Hepatocyte (in vitro differentiated cells): ENCODE measurements around the gene UCP3.

Experiments used
- EZH2 ChIP-seq: fragments of 200-600 bp; sonication (generic); IDR thresholded peaks from 2 replicates; pipeline ENCODE4 v1.6.1; 2016; ENCODE audit warnings: antibody characterized with exemption, mild to moderate bottlenecking, borderline replicate concordance
- TF ChIP-seq, protein P1 (sequence below): fragments of 200-600 bp; sonication (generic); IDR thresholded peaks from 2 replicates; pipeline ENCODE4 v1.5.1; 2016; ENCODE audit warnings: antibody characterized with exemption, mild to moderate bottlenecking; ENCODE audit not compliant: poor library complexity

DNA sequence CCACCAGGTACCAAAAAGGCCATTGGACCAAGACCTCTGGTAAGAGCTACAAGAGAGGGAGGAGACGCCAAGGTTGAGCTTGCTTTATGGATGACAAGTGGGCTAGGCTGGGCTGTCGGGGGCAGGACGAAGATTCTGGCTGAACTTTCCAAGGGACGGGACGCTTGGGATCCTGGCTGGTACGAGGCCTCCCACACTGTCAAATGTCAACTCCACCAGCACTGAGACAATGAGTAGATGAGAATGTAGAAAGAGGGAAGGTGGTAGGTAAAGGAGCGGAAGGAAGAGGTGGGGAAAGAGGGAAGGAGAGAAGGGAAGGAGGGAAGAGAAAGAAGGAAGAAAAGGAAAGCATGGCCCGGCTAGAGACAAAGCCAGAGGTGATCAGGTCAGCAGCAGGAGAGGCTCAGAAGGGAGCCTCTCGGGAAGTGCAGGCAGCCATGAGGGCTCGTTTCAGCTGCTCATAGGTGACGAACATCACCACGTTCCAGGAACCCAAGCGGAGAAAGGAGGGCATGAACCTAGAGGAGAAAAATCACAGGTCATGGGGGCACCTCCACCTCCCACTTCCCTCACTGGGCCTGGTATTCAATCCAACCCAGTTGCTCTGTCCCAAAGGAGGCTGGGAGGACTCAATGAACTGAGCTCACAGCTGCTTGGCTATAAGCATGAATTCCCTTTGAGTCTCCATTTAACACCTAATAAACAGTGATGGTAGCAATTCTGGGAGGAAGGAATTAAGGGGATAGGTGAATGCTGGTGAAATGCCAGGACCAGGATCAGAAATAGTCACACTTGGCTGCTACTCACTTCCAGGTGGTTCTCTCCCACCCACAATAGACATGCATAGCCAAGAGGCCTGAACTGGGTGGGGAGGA lies 34.0 kb downstream of the UCP3 start:
- TF ChIP-seq, protein P1, sequence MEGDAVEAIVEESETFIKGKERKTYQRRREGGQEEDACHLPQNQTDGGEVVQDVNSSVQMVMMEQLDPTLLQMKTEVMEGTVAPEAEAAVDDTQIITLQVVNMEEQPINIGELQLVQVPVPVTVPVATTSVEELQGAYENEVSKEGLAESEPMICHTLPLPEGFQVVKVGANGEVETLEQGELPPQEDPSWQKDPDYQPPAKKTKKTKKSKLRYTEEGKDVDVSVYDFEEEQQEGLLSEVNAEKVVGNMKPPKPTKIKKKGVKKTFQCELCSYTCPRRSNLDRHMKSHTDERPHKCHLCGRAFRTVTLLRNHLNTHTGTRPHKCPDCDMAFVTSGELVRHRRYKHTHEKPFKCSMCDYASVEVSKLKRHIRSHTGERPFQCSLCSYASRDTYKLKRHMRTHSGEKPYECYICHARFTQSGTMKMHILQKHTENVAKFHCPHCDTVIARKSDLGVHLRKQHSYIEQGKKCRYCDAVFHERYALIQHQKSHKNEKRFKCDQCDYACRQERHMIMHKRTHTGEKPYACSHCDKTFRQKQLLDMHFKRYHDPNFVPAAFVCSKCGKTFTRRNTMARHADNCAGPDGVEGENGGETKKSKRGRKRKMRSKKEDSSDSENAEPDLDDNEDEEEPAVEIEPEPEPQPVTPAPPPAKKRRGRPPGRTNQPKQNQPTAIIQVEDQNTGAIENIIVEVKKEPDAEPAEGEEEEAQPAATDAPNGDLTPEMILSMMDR: no peak
- no peak for TF ChIP-seq EZH2
